Panc1 (cell line): ENCODE results near the gene PLPP4. TPM values are rescaled to one million over a fixed set of nuclear protein-coding genes. Genes with fewer than 3 reads are reported as not detected.
"Not testable (repeated sequence)": the region's sequence is repeated elsewhere in the genome, so short reads cannot be mapped to it uniquely, and the experiment has no call there.

Experiments used
- ATAC-seq: fragments of 200-7000 bp; cut with Tn5 transposase; 2 replicates; pipeline ENCODE4 v1.9.1; 2020; ENCODE audit warnings: mild to moderate bottlenecking, moderate library complexity
- BruUV-seq: library from RNA; stranded (reverse); fragments of 400-500 nt; replicated peaks from 2 replicates; lab custom pipeline; 2021; lab: Mats Ljungman, UMichigan
- CTCF ChIA-PET: fragments of 300-600 bp; sonication (Branson Sonifier 250); formaldehyde crosslinking; loops from one replicate; lab custom pipeline; 2022; ENCODE audit warnings: antibody characterized with exemption; lab: Charles Lee
- POLR2A ChIA-PET: fragments of 300-600 bp; sonication (Branson Sonifier 250); formaldehyde crosslinking; loops from one replicate; lab custom pipeline; 2022; ENCODE audit warnings: antibody characterized with exemption; lab: Charles Lee
- DNase-seq: peaks from one replicate; pipeline ENCODE4 v3.0.0-alpha.2; 2010; ENCODE audit warnings: low read depth, low spot score
- H3K27ac ChIP-seq: 2 replicates; pipeline ENCODE4 v1.5.1; 2011; ENCODE audit warnings: mild to moderate bottlenecking, low read length, inconsistent platforms
- H3K27me3 ChIP-seq: fragments of 200-500 bp; sonication (Bioruptor generic); 2 replicates; pipeline ENCODE4 v1.6.0; 2014; ENCODE audit warnings: low read length, inconsistent platforms; ENCODE audit not compliant: control insufficient read depth, insufficient read depth
- H3K36me3 ChIP-seq: fragments of 200-500 bp; sonication (Bioruptor generic); 2 replicates; pipeline ENCODE4 v1.5.1; 2014; ENCODE audit warnings: inconsistent platforms, mild to moderate bottlenecking, low read length, moderate library complexity; ENCODE audit not compliant: control insufficient read depth, insufficient read depth
- H3K4me1 ChIP-seq: 2 replicates; pipeline ENCODE4 v1.5.1; 2011; ENCODE audit warnings: inconsistent platforms, mild to moderate bottlenecking, low read length, moderate library complexity; ENCODE audit not compliant: control insufficient read depth, insufficient read depth
- H3K4me3 ChIP-seq, 2 experiments: 2 replicates each; pipeline ENCODE4 v1.5.1; 2011 to 2012; ENCODE audit warnings: low read depth in 2 of 2, low read length in 2 of 2, mild to moderate bottlenecking in 2 of 2, inconsistent platforms in 1 of 2, moderate library complexity in 1 of 2
- H3K9me3 ChIP-seq: fragments of 200-500 bp; sonication (Bioruptor generic); 2 replicates; pipeline ENCODE4 v1.5.1; 2014; ENCODE audit warnings: low read depth, mild to moderate bottlenecking, inconsistent platforms, low read length, moderate library complexity; ENCODE audit not compliant: control insufficient read depth, insufficient read depth
- CTCF ChIP-seq: fragments of 450-650 bp; IDR thresholded peaks from 2 replicates; pipeline ENCODE4 v1.5.1; 2017; ENCODE audit warnings: mild to moderate bottlenecking
- POLR2AphosphoS5 ChIP-seq: IDR thresholded peaks from 2 replicates; pipeline ENCODE4 v1.6.1; 2012; ENCODE audit warnings: mild to moderate bottlenecking, low read depth, low read length, moderate library complexity
- REST ChIP-seq, 2 experiments: IDR thresholded peaks; 2 replicates each; pipeline ENCODE4 v1.6.1; 2011 to 2012; ENCODE audit warnings: low read depth in 2 of 2, control low read depth in 1 of 2, low read length in 1 of 2, mild to moderate bottlenecking in 1 of 2, moderate library complexity in 1 of 2; ENCODE audit not compliant: insufficient read depth in 1 of 2
- SIN3A ChIP-seq: IDR thresholded peaks from 2 replicates; pipeline ENCODE4 v1.6.1; 2012; ENCODE audit warnings: low read depth, mild to moderate bottlenecking, low read length, moderate library complexity, borderline replicate concordance; ENCODE audit not compliant: insufficient read depth
- TCF7L2 ChIP-seq: IDR thresholded peaks from 2 replicates; pipeline ENCODE4 v1.6.1; 2011; ENCODE audit warnings: mild to moderate bottlenecking, low read depth, low read length, inconsistent platforms
- in situ Hi-C: cut with HindIII; loops from 2 replicates; pipeline ENCODE4 v1.10.0; 2016; ENCODE audit warnings: low sequenced_read_pairs, low pct_unique_long_range_greater_than_20kb
- intact Hi-C: fragments of 100-400 bp; cut with micrococcal nuclease; formaldehyde crosslinking; loops from one replicate; pipeline ENCODE4 v1.10.0; 2022; ENCODE audit not compliant: unreplicated experiment
- total RNA-seq: library from RNA; stranded (reverse); gene quantifications from one replicate; pipeline ENCODE4 v1.2.1, GENCODE V29; 2021; ENCODE audit not compliant: unreplicated experiment

The PLPP4 gene
- total RNA-seq, 1 experiment from 2014 or later = 0.18 TPM

GRCh38 chr10:120503689-120504088, 46.7 kb downstream of the PLPP4 start:
- no peaks in the 10 kb centered on the region for H3K9me3 ChIP-seq
- H3K4me3 ChIP-seq = no peak overlapping the region
- no peaks in the 10 kb centered on the region for H3K36me3 ChIP-seq
- peaks cover 5% of the 10 kb centered on the region; the same call in 1 of the 2 replicates for H3K27me3 ChIP-seq
- TF ChIP-seq CTCF (no peak), POLR2AphosphoS5 (no peak), SIN3A (no peak), TCF7L2 (no peak), REST (IDR thresholded peaks at IDR 0.05; ENCODE audit: insufficient read depth in 1 of 2, low read depth in 2 of 2, low read length in 1 of 2) (no peak)
- in situ Hi-C loops (no loop called here), intact Hi-C loops (no loop called here)
- ATAC-seq = no peak
- no peak overlapping the region for H3K27ac ChIP-seq
- H3K4me1 ChIP-seq = no peaks in the 10 kb centered on the region
- ChIA-PET POLR2A (no interaction called here), CTCF (no interaction called here)
- no TSS peak for BruUV-seq
- DNase-seq = no peak

- ATAC-seq, H3K27me3 ChIP-seq, H3K36me3 ChIP-seq, in situ Hi-C loops, H3K4me1 ChIP-seq, POLR2A ChIA-PET, H3K4me3 ChIP-seq, intact Hi-C loops, CTCF ChIA-PET, DNase-seq, H3K27ac ChIP-seq, H3K9me3 ChIP-seq, BruUV-seq: not testable (repeated sequence)
Observed at GRCh38 chr10:120504227-120504626, 47.2 kb downstream of the PLPP4 start.

GRCh38 chr10:120505056-120505455, 48.0 kb downstream of the PLPP4 start:
- in situ Hi-C loops = no loop called here
- Histone ChIP-seq H3K36me3 (no peaks in the 10 kb centered on the region), H3K4me1 (no peaks in the 10 kb centered on the region), H3K27me3 (peaks cover 5% of the 10 kb centered on the region; the same call in 1 of the 2 replicates), H3K4me3 (no peak overlapping the region), H3K9me3 (no peaks in the 10 kb centered on the region), H3K27ac (no peak overlapping the region)
- no peak for DNase-seq
- POLR2A ChIA-PET = no interaction called here
- CTCF ChIA-PET = no interaction called here
- no TSS peak for BruUV-seq
- intact Hi-C loops = no loop called here
- TF ChIP-seq REST (IDR thresholded peaks at IDR 0.05; ENCODE audit: insufficient read depth in 1 of 2, low read depth in 2 of 2, low read length in 1 of 2) (no peak), SIN3A (no peak), TCF7L2 (no peak)
- no peak for ATAC-seq
